IPS-18c (cell line): ENCODE measurements around the gene DDC.
"Not testable (repeated sequence)": the region's sequence is repeated elsewhere in the genome, so short reads cannot be mapped to it uniquely, and the experiment has no call there.

ENCODE experiments used
- H3K4me3 ChIP-seq: 2 replicates; pipeline ENCODE4 v1.7.0; 2013; ENCODE audit warnings: low read depth, mild to moderate bottlenecking, low read length, moderate library complexity; ENCODE audit not compliant: insufficient read depth
- H3K9me3 ChIP-seq: one replicate; pipeline ENCODE4 v1.6.1; 2013; ENCODE audit warnings: mild to moderate bottlenecking, low read length, moderate library complexity; ENCODE audit not compliant: control insufficient read depth, insufficient read depth

The DDC gene

DNA sequence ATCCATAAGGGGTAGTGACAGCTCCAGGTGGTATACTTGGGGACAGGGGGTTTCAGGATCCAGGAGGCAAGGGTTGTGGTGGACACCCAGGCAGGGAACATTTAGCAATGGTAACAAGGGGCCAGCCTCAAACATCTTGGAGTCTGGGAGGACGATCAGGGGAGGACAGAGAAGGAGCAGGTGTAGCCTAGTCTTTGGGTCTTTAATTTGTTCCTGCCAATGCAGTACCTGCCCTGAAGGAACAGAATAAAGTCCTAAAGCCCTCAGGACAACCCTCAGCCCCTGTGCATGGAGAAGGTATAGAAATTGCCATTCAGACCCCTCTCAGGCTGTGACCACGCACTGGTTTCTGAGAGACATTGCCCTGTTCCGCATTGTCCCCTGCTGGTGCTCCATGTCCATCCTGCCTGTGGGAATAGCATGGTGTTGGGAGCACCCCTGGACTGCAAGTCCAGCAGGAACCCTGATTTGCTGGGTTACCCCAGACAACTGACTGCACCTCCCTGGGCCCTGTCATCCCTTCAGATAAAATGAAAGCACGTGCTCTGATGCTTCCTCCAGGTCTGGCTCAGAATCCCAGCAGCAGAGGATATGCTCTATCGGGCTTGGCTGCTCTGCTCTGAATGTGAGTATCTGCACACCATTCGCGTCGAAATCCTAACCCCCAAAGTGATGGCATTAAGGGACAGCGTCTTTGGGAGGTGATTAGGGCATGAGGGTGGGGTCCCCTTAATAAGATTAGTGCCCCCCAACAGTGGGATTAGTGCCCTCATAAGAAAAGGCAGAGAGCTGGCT is 24.2 kb downstream of the DDC start:
- H3K4me3 ChIP-seq, result no peak overlapping the region
- no peaks in the 10 kb centered on the region for H3K9me3 ChIP-seq

- H3K4me3 ChIP-seq, result no peak overlapping the region
These were observed 25.5 kb downstream of the DDC start for GRCh38 chr7:50539725-50540124.

GRCh38 chr7:50538478-50538877 is 26.7 kb downstream of the DDC start:
- no peaks in the 10 kb centered on the region for H3K9me3 ChIP-seq
- H3K4me3 ChIP-seq, result no peak overlapping the region

More at GRCh38 chr7:50539725-50540124, 25.5 kb downstream of the DDC start:
- H3K9me3 ChIP-seq, result no peaks in the 10 kb centered on the region

DNA sequence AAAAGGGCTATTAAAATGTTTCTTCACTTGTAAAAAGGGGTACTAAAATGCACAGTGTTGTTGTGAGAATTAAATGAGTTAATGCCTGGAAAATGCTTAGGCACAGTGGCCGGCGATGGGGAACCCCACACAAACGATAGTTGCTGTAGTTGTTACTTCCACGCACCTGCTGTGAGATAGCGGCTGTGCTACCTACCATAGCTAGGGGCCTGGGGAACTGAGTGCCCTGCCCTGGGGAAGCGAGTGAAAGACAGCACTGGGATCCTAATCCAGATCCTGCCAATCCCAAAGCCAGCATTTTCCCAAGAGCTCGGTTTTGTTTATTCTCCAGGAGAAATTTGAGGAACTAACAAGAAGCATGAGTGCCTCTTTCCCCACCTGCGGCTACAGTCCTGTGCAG is 27.8 kb downstream of the DDC start:
- no peaks in the 10 kb centered on the region for H3K9me3 ChIP-seq
- no peak overlapping the region for H3K4me3 ChIP-seq

DNA sequence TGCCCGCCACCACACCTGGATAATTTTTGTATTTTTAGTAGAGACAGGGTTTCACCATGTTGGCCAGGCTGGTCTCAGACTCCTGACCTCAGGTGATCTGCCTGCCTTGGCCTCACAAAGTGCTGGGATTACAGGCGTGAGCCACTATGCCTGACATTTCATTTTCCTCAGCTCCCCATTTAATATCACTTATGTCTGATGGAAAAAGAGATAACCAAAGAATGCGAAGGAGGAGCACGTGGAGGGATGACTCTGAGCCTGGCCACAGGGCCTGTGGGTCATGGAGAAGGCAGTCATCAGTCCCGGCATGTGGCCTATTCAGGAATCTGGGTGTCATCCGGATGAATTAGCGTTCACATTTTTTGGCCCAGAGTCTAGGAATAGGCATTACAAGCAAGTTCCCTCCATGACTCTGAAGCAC is 29.9 kb downstream of the DDC start:
- H3K9me3 ChIP-seq, H3K4me3 ChIP-seq: not testable (repeated sequence)

- Histone ChIP-seq H3K4me3 (no peak overlapping the region), H3K9me3 (no peaks in the 10 kb centered on the region)
These were observed 30.4 kb downstream of the DDC start for GRCh38 chr7:50534690-50535290.

GRCh38 chr7:50533866-50534265 is 31.3 kb downstream of the DDC start:
- no peak overlapping the region; the same call in 1 of the 2 replicates for H3K4me3 ChIP-seq
- H3K9me3 ChIP-seq, result no peaks in the 10 kb centered on the region

- H3K9me3 ChIP-seq, result no peaks in the 10 kb centered on the region
- H3K4me3 ChIP-seq, result no peak overlapping the region
These were observed 33.3 kb downstream of the DDC start for GRCh38 chr7:50531928-50532327.

GRCh38 chr7:50531401-50531911 is 33.7 kb downstream of the DDC start:
- Histone ChIP-seq H3K9me3 (no peaks in the 10 kb centered on the region), H3K4me3 (no peak overlapping the region)

GRCh38 chr7:50530766-50531165 is 34.4 kb downstream of the DDC start:
- no peaks in the 10 kb centered on the region for H3K9me3 ChIP-seq
- no peak overlapping the region for H3K4me3 ChIP-seq

- no peaks in the 10 kb centered on the region for H3K9me3 ChIP-seq
- no peak overlapping the region for H3K4me3 ChIP-seq
These were observed 35.9 kb downstream of the DDC start for GRCh38 chr7:50529093-50529862.

- no peak overlapping the region for H3K4me3 ChIP-seq
These were observed 36.7 kb downstream of the DDC start for GRCh38 chr7:50528266-50529092.

DNA sequence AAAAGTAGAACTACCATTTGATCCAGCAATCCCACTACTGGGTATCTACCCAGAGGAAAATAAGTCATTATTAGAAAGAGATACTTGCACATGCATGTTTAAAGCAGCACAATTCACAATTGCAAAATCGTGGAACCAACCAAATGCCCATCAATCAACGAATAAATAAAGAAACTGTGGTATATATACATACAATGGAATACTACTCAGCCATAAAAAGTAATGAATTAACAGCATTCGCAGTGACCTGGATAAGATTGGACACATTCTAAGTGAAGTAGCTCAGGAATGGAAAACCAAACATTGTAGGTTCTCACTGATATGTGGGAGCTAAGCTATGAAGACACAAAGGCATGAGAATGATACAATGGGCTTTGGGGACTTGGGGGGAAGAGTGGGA is 45.9 kb downstream of the DDC start:
- not testable (repeated sequence) for H3K4me3 ChIP-seq, H3K9me3 ChIP-seq

More at GRCh38 chr7:50528266-50529092, 36.7 kb downstream of the DDC start:
- H3K9me3 ChIP-seq, result no peaks in the 10 kb centered on the region

- Histone ChIP-seq H3K4me3 (no peak overlapping the region), H3K9me3 (peaks cover 2% of the 10 kb centered on the region)
These were observed 51.9 kb downstream of the DDC start for GRCh38 chr7:50513166-50513871.

- Histone ChIP-seq H3K9me3 (peaks cover 2% of the 10 kb centered on the region), H3K4me3 (no peak overlapping the region)
These were observed 52.8 kb downstream of the DDC start for GRCh38 chr7:50512384-50512783.

GRCh38 chr7:50509459-50509858 is 55.7 kb downstream of the DDC start:
- no peak overlapping the region for H3K4me3 ChIP-seq
- H3K9me3 ChIP-seq, result peaks cover 2% of the 10 kb centered on the region
